Right lobe of liver (tissue), 6 donors: Measurements from ENCODE around the gene RAB26. TPM values are rescaled to one million over a fixed set of nuclear protein-coding genes. Genes with fewer than 3 reads are reported as not detected.

Source experiments
- ATAC-seq, 4 donors: fragments of 200-7000 bp; cut with Tn5 transposase; one replicate each; pipeline ENCODE4 v1.9.1; 2020; ENCODE audit warnings: mild to moderate bottlenecking in 4 of 4, moderate library complexity in 4 of 4
- DNase-seq, 3 donors: peaks; one replicate each; pipeline ENCODE4 v3.0.0-alpha.2; 2020
- H3K27ac ChIP-seq, 3 donors: fragments of 200-600 bp; one replicate each; pipeline ENCODE4 v1.8.0; 2022
- H3K27me3 ChIP-seq, 2 donors: fragments of 200-600 bp; one replicate each; pipeline ENCODE4 v1.8.0; 2022
- H3K36me3 ChIP-seq, 4 donors: fragments of 200-600 bp; sonication (generic) in 1 of 4; one replicate each; pipeline versions ENCODE4 v1.5.1 to v1.8.0; 2017 to 2022; ENCODE audit warnings: control low read depth in 1 of 4
- H3K4me1 ChIP-seq, 4 donors: fragments of 200-600 bp; sonication (generic) in 1 of 4; one replicate each; pipeline versions ENCODE4 v1.5.1 to v1.8.0; 2017 to 2022; ENCODE audit warnings: control low read depth in 1 of 4
- H3K4me3 ChIP-seq, 3 donors: fragments of 200-600 bp; one replicate each; pipeline ENCODE4 v1.8.0; 2022
- H3K9me3 ChIP-seq, 4 donors: fragments of 200-600 bp; sonication (generic) in 1 of 4; one replicate each; pipeline versions ENCODE4 v1.5.1 to v1.8.0; 2017 to 2022; ENCODE audit warnings: control low read depth in 1 of 4
- CTCF ChIP-seq, 4 donors: fragments of 200-600 bp in 3 of 4; fragments of 450-650 bp in 1 of 4; IDR thresholded peaks; one replicate each; pipeline versions ENCODE4 v1.5.1 to v1.8.0; 2016 to 2022; ENCODE audit warnings: antibody characterized with exemption in 4 of 4, mild to moderate bottlenecking in 2 of 4
- POLR2A ChIP-seq: fragments of 450-650 bp; IDR thresholded peaks from one replicate; pipeline ENCODE4 v1.6.1; 2017; ENCODE audit warnings: antibody characterized with exemption, mild to moderate bottlenecking
- WGBS: methylation state at CpG from one replicate; pipeline ENCODE4 v1.1.6; 2018; ENCODE audit warnings: low coverage, low lambda C conversion rate; ENCODE audit not compliant: insufficient coverage; ENCODE audit errors: missing lambda C conversion rate; 5-methylcytosine and 5-hydroxymethylcytosine counted together
- intact Hi-C, 2 donors: fragments of 100-400 bp; cut with DNase I; formaldehyde crosslinking; loops; one replicate each; pipeline versions ENCODE4 v1.11.2 to v1.14.1; 2022
- total RNA-seq, 6 experiments: library from RNA; depleted of rRNA in 2 of 6; stranded (reverse); fragments of >200 nt in 2 of 6; fragmentation: NEBNext Ultra II Directional in 3 of 6; extraction: Animal tissue kit (Norgen Biotek cat#: 25700) in 3 of 6; gene quantifications; one replicate each; pipeline versions ENCODE4 v1.1.0 to v1.2.4, GENCODE V29; 2016 to 2023
- donor health status: DM: no; HTN: yes; CAD: no.
- donor health status: DM: no; HTN: no; CAD: no.
- donor health status: DM: no; HTN: no; CAD: no.
- donor health status: DM: no; HTN: yes; CAD: no.
- donor health status: DM: no; HTN: yes; CAD: no.

RAB26 gene
- total RNA-seq, 6 experiments from 2014 or later = 3.8 to 14.6 (median 8.7) TPM

GRCh38 chr16:2179107-2179501 is 30.7 kb downstream of the RAB26 start:
- H3K4me1 ChIP-seq = no peaks in the 10 kb centered on the region
- TF ChIP-seq CTCF (IDR thresholded peaks at IDR 0.05) (no peak), POLR2A (no peak)
- H3K27ac ChIP-seq = no peak overlapping the region
- no peak overlapping the region for H3K4me3 ChIP-seq
- intact Hi-C loops = no loop called here
- peaks cover 0 to 27% (median 10%) of the 10 kb centered on the region in 4 donors for H3K36me3 ChIP-seq
- no peak for DNase-seq
- H3K9me3 ChIP-seq = no peaks in the 10 kb centered on the region
- 52% methylated on average over 9 of the region's 50 CpGs for WGBS
- no peaks in the 10 kb centered on the region for H3K27me3 ChIP-seq
- no peak for ATAC-seq

- no CpG with 5 or more reads among the region's 31 CpGs for WGBS
- H3K4me3 ChIP-seq = no peak overlapping the region
- no peaks in the 10 kb centered on the region for H3K4me1 ChIP-seq
- TF ChIP-seq POLR2A = no peak
- TF ChIP-seq CTCF (IDR thresholded peaks at IDR 0.05) = no peak
- no peaks in the 10 kb centered on the region for H3K9me3 ChIP-seq
- DNase-seq (no peak), ATAC-seq (no peak)
- peaks cover 0 to 23% (median 6%) of the 10 kb centered on the region in 4 donors for H3K36me3 ChIP-seq
- no peaks in the 10 kb centered on the region for H3K27me3 ChIP-seq
- intact Hi-C loops = no loop called here
- H3K27ac ChIP-seq = no peak overlapping the region
Observed at GRCh38 chr16:2179576-2179975, 31.2 kb downstream of the RAB26 start.

- Histone ChIP-seq H3K4me3 (no peak overlapping the region), H3K9me3 (no peaks in the 10 kb centered on the region), H3K27me3 (no peaks in the 10 kb centered on the region), H3K36me3 (peaks cover 0 to 14% (median 2%) of the 10 kb centered on the region in 4 donors), H3K27ac (no peak overlapping the region), H3K4me1 (no peaks in the 10 kb centered on the region)
- TF ChIP-seq CTCF (IDR thresholded peaks at IDR 0.05) = no peak
- no peak for TF ChIP-seq POLR2A
- WGBS = 100% methylated on average over 6 of the region's 43 CpGs
- ATAC-seq (no peak), DNase-seq (no peak)
- intact Hi-C loops = no loop called here
Observed at GRCh38 chr16:2180461-2180860, 32.0 kb downstream of the RAB26 start.

GRCh38 chr16:2180962-2181923 is 32.8 kb downstream of the RAB26 start:
- no peak for DNase-seq
- intact Hi-C loops = no loop called here

More at GRCh38 chr16:2180962-2181923, 32.8 kb downstream of the RAB26 start:
- Histone ChIP-seq H3K27ac (no peak overlapping the region), H3K4me3 (no peak overlapping the region), H3K9me3 (no peaks in the 10 kb centered on the region), H3K36me3 (peaks cover 0 to 6% (median 0%) of the 10 kb centered on the region in 4 donors), H3K27me3 (no peaks in the 10 kb centered on the region), H3K4me1 (no peaks in the 10 kb centered on the region)
- no CpG with 5 or more reads among the region's 46 CpGs for WGBS
- TF ChIP-seq CTCF (IDR thresholded peaks at IDR 0.05) (no peak), POLR2A (no peak)
- peak in 1 of 4 donors; percentile 2 for ATAC-seq
